Measurements from ENCODE around the gene FGGY.

FGGY gene

GRCh38 chr1:59419361-59420140 is 122.7 kb downstream of the FGGY start:
- no peak overlapping the region for H3K27ac ChIP-seq (ENCODE audit: low read depth, low read length)
- no peak overlapping the region for H3K4me3 ChIP-seq (ENCODE audit: low read depth in 1 of 2, low read length in 2 of 2)
- no peaks in the 10 kb centered on the region for H3K36me3 ChIP-seq (ENCODE audit: insufficient read depth, low read length)
- no peak overlapping the region for H3K9ac ChIP-seq (ENCODE audit: low read length)
- no peaks in the 10 kb centered on the region for H3K9me3 ChIP-seq (ENCODE audit: low read length)
- H3K4me1 ChIP-seq (ENCODE audit: insufficient read depth, low read length), result peaks cover 38% of the 10 kb centered on the region
- H3K27me3 ChIP-seq (ENCODE audit: control insufficient read depth in 1 of 2, insufficient read depth in 2 of 2, low read length in 2 of 2), result no peaks in the 10 kb centered on the region

- Histone ChIP-seq H3K4me1 (ENCODE audit: insufficient read depth, low read length) (peaks cover 38% of the 10 kb centered on the region), H3K27ac (ENCODE audit: low read depth, low read length) (no peak overlapping the region), H3K9ac (ENCODE audit: low read length) (no peak overlapping the region), H3K27me3 (ENCODE audit: control insufficient read depth in 1 of 2, insufficient read depth in 2 of 2, low read length in 2 of 2) (no peaks in the 10 kb centered on the region), H3K9me3 (ENCODE audit: low read length) (no peaks in the 10 kb centered on the region), H3K36me3 (ENCODE audit: insufficient read depth, low read length) (no peaks in the 10 kb centered on the region), H3K4me3 (ENCODE audit: low read depth in 1 of 2, low read length in 2 of 2) (no peak overlapping the region)
Measured at GRCh38 chr1:59421232-59421920, 124.5 kb downstream of the FGGY start.

GRCh38 chr1:59422921-59423575 is 126.2 kb downstream of the FGGY start:
- H3K27me3 ChIP-seq (ENCODE audit: control insufficient read depth in 1 of 2, insufficient read depth in 2 of 2, low read length in 2 of 2), result no peaks in the 10 kb centered on the region
- H3K9me3 ChIP-seq (ENCODE audit: low read length), result no peaks in the 10 kb centered on the region
- H3K4me1 ChIP-seq (ENCODE audit: insufficient read depth, low read length), result peaks cover 37% of the 10 kb centered on the region

GRCh38 chr1:59427155-59427554 is 130.3 kb downstream of the FGGY start:
- H3K9ac ChIP-seq (ENCODE audit: low read length), result no peak overlapping the region
- H3K9me3 ChIP-seq (ENCODE audit: low read length), result no peaks in the 10 kb centered on the region
- H3K4me3 ChIP-seq (ENCODE audit: low read depth in 1 of 2, low read length in 2 of 2), result no peak overlapping the region
- no peak overlapping the region for H3K27ac ChIP-seq (ENCODE audit: low read depth, low read length)
- H3K4me1 ChIP-seq (ENCODE audit: insufficient read depth, low read length), result peaks cover 13% of the 10 kb centered on the region
- H3K27me3 ChIP-seq (ENCODE audit: control insufficient read depth in 1 of 2, insufficient read depth in 2 of 2, low read length in 2 of 2), result no peaks in the 10 kb centered on the region
- no peaks in the 10 kb centered on the region for H3K36me3 ChIP-seq (ENCODE audit: insufficient read depth, low read length)

More at GRCh38 chr1:59422921-59423575, 126.2 kb downstream of the FGGY start:
- Histone ChIP-seq H3K27ac (ENCODE audit: low read depth, low read length) (no peak overlapping the region), H3K36me3 (ENCODE audit: insufficient read depth, low read length) (no peaks in the 10 kb centered on the region), H3K4me3 (ENCODE audit: low read depth in 1 of 2, low read length in 2 of 2) (no peak overlapping the region), H3K9ac (ENCODE audit: low read length) (no peak overlapping the region)

GRCh38 chr1:59427784-59428183 is 130.9 kb downstream of the FGGY start:
- H3K27ac ChIP-seq (ENCODE audit: low read depth, low read length), result no peak overlapping the region

GRCh38 chr1:59428828-59429227 is 131.9 kb downstream of the FGGY start:
- Histone ChIP-seq H3K4me3 (ENCODE audit: low read depth in 1 of 2, low read length in 2 of 2) (no peak overlapping the region), H3K4me1 (ENCODE audit: insufficient read depth, low read length) (no peaks in the 10 kb centered on the region), H3K9me3 (ENCODE audit: low read length) (no peaks in the 10 kb centered on the region)

More at GRCh38 chr1:59427784-59428183, 130.9 kb downstream of the FGGY start:
- no peak overlapping the region for H3K4me3 ChIP-seq (ENCODE audit: low read depth in 1 of 2, low read length in 2 of 2)
- no peaks in the 10 kb centered on the region for H3K36me3 ChIP-seq (ENCODE audit: insufficient read depth, low read length)
- H3K9me3 ChIP-seq (ENCODE audit: low read length), result no peaks in the 10 kb centered on the region
- no peak overlapping the region for H3K9ac ChIP-seq (ENCODE audit: low read length)
- peaks cover 6% of the 10 kb centered on the region for H3K4me1 ChIP-seq (ENCODE audit: insufficient read depth, low read length)
- H3K27me3 ChIP-seq (ENCODE audit: control insufficient read depth in 1 of 2, insufficient read depth in 2 of 2, low read length in 2 of 2), result no peaks in the 10 kb centered on the region

GRCh38 chr1:59429656-59430055 is 132.8 kb downstream of the FGGY start:
- Histone ChIP-seq H3K9ac (ENCODE audit: low read length) (no peak overlapping the region), H3K27ac (ENCODE audit: low read depth, low read length) (no peak overlapping the region), H3K4me3 (ENCODE audit: low read depth in 1 of 2, low read length in 2 of 2) (no peak overlapping the region), H3K9me3 (ENCODE audit: low read length) (no peaks in the 10 kb centered on the region), H3K27me3 (ENCODE audit: control insufficient read depth in 1 of 2, insufficient read depth in 2 of 2, low read length in 2 of 2) (no peaks in the 10 kb centered on the region), H3K36me3 (ENCODE audit: insufficient read depth, low read length) (no peaks in the 10 kb centered on the region), H3K4me1 (ENCODE audit: insufficient read depth, low read length) (peaks cover 8% of the 10 kb centered on the region)

More at GRCh38 chr1:59428828-59429227, 131.9 kb downstream of the FGGY start:
- H3K9ac ChIP-seq (ENCODE audit: low read length), result no peak overlapping the region
- no peak overlapping the region for H3K27ac ChIP-seq (ENCODE audit: low read depth, low read length)
- H3K36me3 ChIP-seq (ENCODE audit: insufficient read depth, low read length), result no peaks in the 10 kb centered on the region
- no peaks in the 10 kb centered on the region for H3K27me3 ChIP-seq (ENCODE audit: control insufficient read depth in 1 of 2, insufficient read depth in 2 of 2, low read length in 2 of 2)

GRCh38 chr1:59431566-59432294 is 134.8 kb downstream of the FGGY start:
- Histone ChIP-seq H3K9me3 (ENCODE audit: low read length) (no peaks in the 10 kb centered on the region), H3K9ac (ENCODE audit: low read length) (no peak overlapping the region), H3K36me3 (ENCODE audit: insufficient read depth, low read length) (no peaks in the 10 kb centered on the region), H3K4me3 (ENCODE audit: low read depth in 1 of 2, low read length in 2 of 2) (no peak overlapping the region), H3K4me1 (ENCODE audit: insufficient read depth, low read length) (peaks cover 15% of the 10 kb centered on the region), H3K27ac (ENCODE audit: low read depth, low read length) (no peak overlapping the region), H3K27me3 (ENCODE audit: control insufficient read depth in 1 of 2, insufficient read depth in 2 of 2, low read length in 2 of 2) (no peaks in the 10 kb centered on the region)

GRCh38 chr1:59432531-59433439 is 135.9 kb downstream of the FGGY start:
- peaks cover 19% of the 10 kb centered on the region for H3K4me1 ChIP-seq (ENCODE audit: insufficient read depth, low read length)
- no peak overlapping the region for H3K27ac ChIP-seq (ENCODE audit: low read depth, low read length)
- H3K27me3 ChIP-seq (ENCODE audit: control insufficient read depth in 1 of 2, insufficient read depth in 2 of 2, low read length in 2 of 2), result no peaks in the 10 kb centered on the region
- no peak overlapping the region for H3K4me3 ChIP-seq (ENCODE audit: low read depth in 1 of 2, low read length in 2 of 2)
- no peaks in the 10 kb centered on the region for H3K36me3 ChIP-seq (ENCODE audit: insufficient read depth, low read length)
- no peak overlapping the region for H3K9ac ChIP-seq (ENCODE audit: low read length)
- no peaks in the 10 kb centered on the region for H3K9me3 ChIP-seq (ENCODE audit: low read length)

- Histone ChIP-seq H3K27me3 (ENCODE audit: control insufficient read depth in 1 of 2, insufficient read depth in 2 of 2, low read length in 2 of 2) (no peaks in the 10 kb centered on the region), H3K9ac (ENCODE audit: low read length) (no peak overlapping the region), H3K9me3 (ENCODE audit: low read length) (no peaks in the 10 kb centered on the region), H3K4me3 (ENCODE audit: low read depth in 1 of 2, low read length in 2 of 2) (no peak overlapping the region), H3K36me3 (ENCODE audit: insufficient read depth, low read length) (no peaks in the 10 kb centered on the region), H3K4me1 (ENCODE audit: insufficient read depth, low read length) (peaks cover 26% of the 10 kb centered on the region), H3K27ac (ENCODE audit: low read depth, low read length) (no peak overlapping the region)
Measured at GRCh38 chr1:59433440-59433813, 136.5 kb downstream of the FGGY start.

Measured in muscle layer of colon (tissue), 2 donors.